Kidney epithelial cell (primary cell): ENCODE data around the gene VPS8. TPM values are rescaled to one million over a fixed set of nuclear protein-coding genes. Genes with fewer than 3 reads are reported as not detected.

ENCODE experiments used
- DNase-seq: peaks from one replicate; pipeline ENCODE4 v3.0.0-alpha.2; 2010; ENCODE audit warnings: low read depth
- H3K27me3 ChIP-seq: 2 replicates; pipeline ENCODE4 v1.6.0; 2011; ENCODE audit warnings: low read length; ENCODE audit not compliant: control insufficient read depth, insufficient read depth
- H3K36me3 ChIP-seq: 2 replicates; pipeline ENCODE4 v1.5.1; 2011; ENCODE audit warnings: low read length; ENCODE audit not compliant: control insufficient read depth, insufficient read depth
- H3K4me3 ChIP-seq: 2 replicates; pipeline ENCODE4 v1.5.1; 2011; ENCODE audit warnings: low read depth, mild to moderate bottlenecking, control low read depth, low read length
- CTCF ChIP-seq: IDR thresholded peaks from 2 replicates; pipeline ENCODE4 v1.5.1; 2011; ENCODE audit warnings: mild to moderate bottlenecking, moderate library complexity, low read length, control low read depth, inconsistent platforms; ENCODE audit not compliant: insufficient read depth, poor library complexity, severe bottlenecking
- total RNA-seq: library from RNA; depleted of rRNA; stranded (reverse); fragments of >200 nt; gene quantifications from 2 replicates; pipeline ENCODE4 v1.2.3, GENCODE V29; 2015

VPS8 gene
- total RNA-seq, 1 donor from 2014 or later: 31.9 TPM

- no peak for TF ChIP-seq CTCF
- Histone ChIP-seq H3K27me3 (peaks cover 17% of the 10 kb centered on the region), H3K36me3 (no peaks in the 10 kb centered on the region), H3K4me3 (no peak overlapping the region)
- DNase-seq: no peak
These were observed 39.2 kb upstream of the VPS8 start for GRCh38 chr3:184772667-184773272.

- H3K4me3 ChIP-seq: no peak overlapping the region
- peaks cover 20% of the 10 kb centered on the region for H3K27me3 ChIP-seq
- TF ChIP-seq CTCF: no peak
- H3K36me3 ChIP-seq: no peaks in the 10 kb centered on the region
- DNase-seq: no peak
These were observed 38.4 kb upstream of the VPS8 start for GRCh38 chr3:184773283-184774186.

GRCh38 chr3:184776916-184777315 is 35.0 kb upstream of the VPS8 start:
- peaks cover 19% of the 10 kb centered on the region for H3K27me3 ChIP-seq
- H3K4me3 ChIP-seq: no peak overlapping the region
- H3K36me3 ChIP-seq: no peaks in the 10 kb centered on the region
- no peak for TF ChIP-seq CTCF
- no peak for DNase-seq

GRCh38 chr3:184777566-184778356 is 34.2 kb upstream of the VPS8 start:
- H3K27me3 ChIP-seq: peaks cover 18% of the 10 kb centered on the region
- no peak overlapping the region for H3K4me3 ChIP-seq
- no peaks in the 10 kb centered on the region for H3K36me3 ChIP-seq
- DNase-seq: peak; percentile 81
- peak; percentile 78 for TF ChIP-seq CTCF

GRCh38 chr3:184778426-184779332 is 33.3 kb upstream of the VPS8 start:
- peaks cover 15% of the 10 kb centered on the region for H3K27me3 ChIP-seq
- H3K4me3 ChIP-seq: no peak overlapping the region
- DNase-seq: no peak
- no peaks in the 10 kb centered on the region for H3K36me3 ChIP-seq
- TF ChIP-seq CTCF: no peak
